Hindlimb muscle (tissue), 1 donor: ENCODE results near the gene NOL12. TPM values are rescaled to one million over a fixed set of nuclear protein-coding genes. Genes with fewer than 3 reads are reported as not detected.
"Not testable (repeated sequence)": the region's sequence is repeated elsewhere in the genome, so short reads cannot be mapped to it uniquely, and the experiment has no call there.

Experiments used
- DNase-seq: peaks from one replicate; pipeline ENCODE4 v3.0.0-alpha.2; 2013
- polyA plus RNA-seq: library from polyadenylated mRNA; unstranded; fragments of 120-200 nt; gene quantifications from one replicate; pipeline ENCODE4 v1.2.1, GENCODE V29; 2013; ENCODE audit not compliant: insufficient read length

The NOL12 gene
- polyA plus RNA-seq = 15.8 TPM

GRCh38 chr22:37686002-37686982 is at the start of gene NOL12:
TSS of gene NOL12 (plus strand) at chr22:37686343. CDS start at chr22:37686393, 50 bp downstream.
- peak; percentile 91 for DNase-seq

- DNase-seq = no peak
These were observed 49.2 kb upstream of the NOL12 start for GRCh38 chr22:37636949-37637273.

- no peak for DNase-seq
These were observed 47.6 kb upstream of the NOL12 start for GRCh38 chr22:37638391-37639069.

GRCh38 chr22:37639070-37639760 is 46.9 kb upstream of the NOL12 start, which contains the start of gene SH3BP1:
TSS of gene SH3BP1 (plus strand) at chr22:37639669. CDS start at chr22:37639788, 119 bp downstream.
- DNase-seq = peak; percentile 61

- DNase-seq = no peak
These were observed 46.2 kb upstream of the NOL12 start for GRCh38 chr22:37639771-37640590.

GRCh38 chr22:37640591-37641560 is 45.3 kb upstream of the NOL12 start:
- DNase-seq = no peak

- DNase-seq = no peak
These were observed 44.6 kb upstream of the NOL12 start for GRCh38 chr22:37641561-37641949.

GRCh38 chr22:37643225-37643847 is 42.8 kb upstream of the NOL12 start:
- DNase-seq = peak; percentile 80

GRCh38 chr22:37647317-37647716 is 38.8 kb upstream of the NOL12 start:
- DNase-seq = no peak

GRCh38 chr22:37647928-37648327 is 38.2 kb upstream of the NOL12 start:
- DNase-seq = no peak

GRCh38 chr22:37650463-37651136 is 35.5 kb upstream of the NOL12 start:
- no peak for DNase-seq

GRCh38 chr22:37654563-37655251 is 31.4 kb upstream of the NOL12 start:
- DNase-seq = no peak

- DNase-seq = no peak
These were observed 30.9 kb upstream of the NOL12 start for GRCh38 chr22:37655252-37655563.

- DNase-seq = not testable (repeated sequence)
These were observed 29.6 kb upstream of the NOL12 start for GRCh38 chr22:37656583-37656982.

- no peak for DNase-seq
These were observed 28.5 kb upstream of the NOL12 start for GRCh38 chr22:37657590-37658132.

- peak; percentile 100 for DNase-seq
These were observed 27.7 kb upstream of the NOL12 start, which contains the start of gene PDXP for GRCh38 chr22:37658133-37659065. TSS of gene PDXP (plus strand) at chr22:37658723. CDS start at chr22:37658783, 60 bp downstream.

- no peak for DNase-seq
These were observed 26.9 kb upstream of the NOL12 start for GRCh38 chr22:37659066-37659896.
